Neural progenitor cell (in vitro differentiated cells): ENCODE measurements around the gene PPP1R13L.

Experiments used
- CTCF ChIP-seq: fragments of 200-600 bp; sonication (generic); IDR thresholded peaks from 2 replicates; pipeline ENCODE4 v1.5.1; 2017; ENCODE audit warnings: antibody characterized with exemption, mild to moderate bottlenecking
- EZH2 ChIP-seq: fragments of 200-600 bp; sonication (generic); IDR thresholded peaks from 2 replicates; pipeline ENCODE4 v1.6.1; 2017; ENCODE audit warnings: antibody characterized with exemption, mild to moderate bottlenecking, moderate library complexity
- EZH2phosphoT487 ChIP-seq: fragments of 200-600 bp; sonication (generic); IDR thresholded peaks from 2 replicates; pipeline ENCODE4 v1.6.1; 2017; ENCODE audit warnings: antibody characterized with exemption

DNA sequence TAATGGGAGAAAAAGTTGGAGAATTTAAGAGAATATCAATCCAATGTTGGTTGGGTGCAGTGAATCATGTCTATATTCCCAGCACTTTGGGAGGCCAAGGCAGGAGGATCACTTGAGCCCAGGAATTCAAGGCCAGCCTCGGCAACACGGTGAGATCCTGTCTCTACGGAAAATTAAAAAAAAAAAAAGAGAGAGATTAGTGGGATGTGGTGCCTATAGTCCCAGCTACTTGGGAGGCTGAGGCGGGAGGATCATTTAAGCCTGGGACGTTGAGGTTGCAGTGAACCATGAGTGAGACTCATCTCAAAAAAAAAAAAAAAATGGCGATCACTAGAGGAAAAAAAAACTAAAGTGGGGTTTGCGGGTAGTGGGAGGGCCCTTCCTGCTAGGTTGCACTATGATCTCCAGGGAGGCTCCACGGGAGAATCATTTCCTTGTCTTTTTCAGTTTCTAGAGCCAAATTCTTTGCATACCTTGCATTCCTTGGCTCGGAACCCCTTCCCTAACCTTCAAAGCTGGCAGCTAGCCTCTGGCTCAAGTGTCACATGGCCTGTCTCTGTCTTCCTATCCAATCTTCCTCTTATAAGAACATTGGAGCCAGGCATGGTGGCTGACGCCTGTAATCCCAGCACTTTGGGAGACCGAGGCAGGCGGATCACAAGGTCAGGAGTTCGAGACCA, 28.7 kb downstream of the PPP1R13L start:
- no peak for TF ChIP-seq CTCF
- no peak for TF ChIP-seq EZH2
- TF ChIP-seq EZH2phosphoT487 = no peak
